ENCODE data around the gene TACO1. TPM values are rescaled to one million over a fixed set of nuclear protein-coding genes. Genes with fewer than 3 reads are reported as not detected.

Gene TACO1
- 6.5 and 9.4 TPM in 2 replicates for total RNA-seq (2012; rRNA removed)
- polyA plus RNA-seq (2012; rRNA removed), result 28.8 and 32.8 TPM in 2 replicates
- polyA plus RNA-seq (2012; cell fraction: cytosol; rRNA removed), result 14.2 and 15.9 TPM in 2 replicates
- 9.9 and 11.3 TPM in 2 replicates for polyA plus RNA-seq (2012; cell fraction: nucleus; rRNA removed; ENCODE audit: low replicate concordance)
- percentile 60 among the genes with signal in this experiment for Bru-seq, nascent RNA
- BruChase-seq, experiment 1, labeled RNA remaining after a 6-hour chase, result percentile 59 among the genes with signal in this experiment
- percentile 60 among the genes with signal in this experiment for BruChase-seq, experiment 2, labeled RNA remaining after a 2-hour chase
- long read RNA-seq, transcript TACO1-201 (5 exons, 1,469 nt), result major isoform, 16 of 18 reads
- long read RNA-seq, partial matches to known transcripts, result 0 of 18 reads
- long read RNA-seq, other reads (novel, unspliced or antisense), result 2 of 18 reads

DNA sequence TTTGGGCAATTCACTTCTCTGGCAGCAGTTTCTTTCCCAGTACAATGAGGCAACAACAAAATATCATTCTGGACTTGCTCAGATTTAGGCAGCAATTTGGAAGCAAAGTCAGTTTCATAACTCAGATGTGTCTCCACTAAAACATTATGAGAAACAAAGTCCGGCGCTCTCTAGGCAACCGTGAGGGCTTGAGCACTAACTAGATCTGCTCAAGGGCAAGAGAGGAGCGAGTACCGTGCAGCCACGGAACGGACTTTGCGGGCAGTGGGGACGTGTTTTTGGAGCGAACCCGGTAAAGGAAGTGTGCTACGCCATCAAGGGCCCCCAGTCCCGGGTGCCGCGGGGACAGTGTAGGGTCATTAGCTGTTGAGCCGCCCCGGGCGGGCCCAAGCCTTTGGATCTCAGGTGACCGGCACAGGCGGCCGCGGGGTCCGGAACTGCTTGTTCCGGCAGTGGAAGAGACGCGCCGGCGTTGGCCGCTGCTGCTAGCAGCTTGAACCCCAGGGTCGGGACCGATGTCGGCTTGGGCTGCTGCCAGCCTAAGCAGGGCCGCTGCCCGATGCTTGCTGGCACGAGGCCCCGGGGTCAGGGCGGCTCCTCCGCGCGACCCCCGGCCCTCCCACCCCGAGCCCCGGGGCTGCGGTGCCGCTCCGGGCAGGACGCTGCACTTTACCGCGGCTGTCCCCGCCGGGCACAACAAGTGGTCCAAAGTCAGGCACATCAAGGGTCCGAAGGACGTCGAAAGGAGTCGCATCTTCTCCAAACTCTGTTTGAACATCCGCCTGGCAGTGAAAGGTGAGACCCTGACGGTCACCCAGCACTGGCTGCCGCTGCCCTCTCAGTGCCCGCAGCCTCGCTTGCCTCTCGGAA lies at the start of gene TACO1:
TACO1 (plus strand) TSS at position 327 of the 870 bp plus-strand sequence; CDS start at position 516, 189 bp downstream.
- peak within 1 kb of the TSS; percentile 63 for H2AK5ac ChIP-seq (ENCODE audit: low read depth, low read length)
- ChIA-PET CTCF (no interaction called here), POLR2A (ENCODE audit: unreplicated experiment) (no interaction called here)
- H4K8ac ChIP-seq (ENCODE audit: low read depth in 2 of 2, low read length in 2 of 2), result peak within 1 kb of the TSS; percentile 58 to 99
- intact Hi-C loops (cut with micrococcal nuclease), result no loop called here
- peak within 1 kb of the TSS; percentile 84 for H3K9ac ChIP-seq (ENCODE audit: low read depth, low read length)
- H3K4me1 ChIP-seq (ENCODE audit: control insufficient read depth, insufficient read depth, low read length), result peaks cover 8% of the 10 kb centered on the region
- no peak for TF ChIP-seq MAFK (IDR thresholded peaks at IDR 0.05; ENCODE audit: low read depth, low read length)
- TF ChIP-seq POLR2A (IDR thresholded peaks at IDR 0.05; ENCODE audit: low read depth, low read length), result peak; percentile 43; the same call in 1 of the 2 replicates
- TF ChIP-seq NFE2L2 (IDR thresholded peaks at IDR 0.05; ENCODE audit: low read depth, low read length), result no peak
- 0 out of 2 replicates have a peak, but pooled peaks have one; percentile 17 for TF ChIP-seq RAD21 (IDR thresholded peaks at IDR 0.05; ENCODE audit: low read length)
- TF ChIP-seq CEBPB (IDR thresholded peaks at IDR 0.05; ENCODE audit: low read depth, low read length), result no peak
- TF ChIP-seq FOS (IDR thresholded peaks at IDR 0.05; ENCODE audit: low read depth, low read length), result no peak
- TF ChIP-seq MXI1 (IDR thresholded peaks at IDR 0.05; ENCODE audit: borderline replicate concordance, low read depth, low read length), result no peak
- TF ChIP-seq MAZ (IDR thresholded peaks at IDR 0.05; ENCODE audit: borderline replicate concordance, low read depth, low read length), result peak; percentile 59; the same call in 1 of the 2 replicates
- TF ChIP-seq CTCF (conservative IDR thresholded peaks at IDR 0.05; ENCODE audit: low read depth, low read length), result no peak
- peak; percentile 33; the same call in 1 of the 2 replicates for TF ChIP-seq BHLHE40 (IDR thresholded peaks at IDR 0.05; ENCODE audit: low read depth, low read length)
- no peak for TF ChIP-seq RFX5 (IDR thresholded peaks at IDR 0.05; ENCODE audit: low read depth, low read length)
- TF ChIP-seq RCOR1 (IDR thresholded peaks at IDR 0.05; ENCODE audit: insufficient replicate concordance, low read length), result no peak
- TF ChIP-seq SMC3 (IDR thresholded peaks at IDR 0.05; ENCODE audit: low read depth, low read length), result 0 out of 2 replicates have a peak, but pooled peaks have one; percentile 10
- H3K9me3 ChIP-seq (ENCODE audit: control insufficient read depth, insufficient read depth, low read length), result no peaks in the 10 kb centered on the region
- peak within 1 kb of the TSS; percentile 67 for H2BK120ac ChIP-seq (ENCODE audit: low read depth, low read length)
- H2AK9ac ChIP-seq (replicated peaks; ENCODE audit: low read depth, low read length, poor library complexity), result peak within 1 kb of the TSS; percentile 97
- H3K36me3 ChIP-seq (ENCODE audit: control insufficient read depth, insufficient read depth, low read length), result peaks cover 10% of the 10 kb centered on the region
- DNase-seq, result peak; percentile 83
- peak within 1 kb of the TSS; percentile 96 for H3K14ac ChIP-seq (replicated peaks; ENCODE audit: low read depth, low read length)
- BruUV-seq (replicated peaks), result TSS peak; percentile 62
- peak within 1 kb of the TSS; percentile 67 for H4K91ac ChIP-seq (ENCODE audit: insufficient read depth, low read depth, low read length)
- H3K56ac ChIP-seq (ENCODE audit: extremely low read depth, insufficient read depth, low read length), result peak within 1 kb of the TSS; percentile 85
- H3K23ac ChIP-seq (ENCODE audit: low read depth, low read length), result peak within 1 kb of the TSS; percentile 96
- in situ Hi-C loops (cut with MboI; ENCODE audit: low sequenced_read_pairs), result no loop called here
- peak; percentile 99 for ATAC-seq (ENCODE audit: low read depth)
- dilution Hi-C loops (cut with HindIII; ENCODE audit: low sequenced_read_pairs, unreplicated experiment), result no loop called here
- 0 out of 2 replicates have a peak, but pooled peaks cover 3% of the 10 kb centered on the region for H3K9me1 ChIP-seq (ENCODE audit: insufficient read depth, low read length)
- H2BK5ac ChIP-seq (ENCODE audit: low read depth, low read length, poor library complexity, severe bottlenecking), result peak within 1 kb of the TSS; percentile 96
- peak within 1 kb of the TSS; percentile 44; the same call in 1 of the 2 replicates for H3K18ac ChIP-seq (ENCODE audit: low read depth, low read length)
- H3K4ac ChIP-seq (ENCODE audit: low read depth, low read length), result peak within 1 kb of the TSS; percentile 87
- H2BK20ac ChIP-seq (ENCODE audit: low read depth, low read length), result no peak within 1 kb of the TSS
- peak within 1 kb of the TSS; percentile 98 for H2AFZ ChIP-seq (replicated peaks; ENCODE audit: low read length, poor library complexity)
- H3K27ac ChIP-seq (ENCODE audit: insufficient read depth, low read length), result peak within 1 kb of the TSS; percentile 66
- no peaks in the 10 kb centered on the region for H4K20me1 ChIP-seq (ENCODE audit: insufficient read depth, low read length)
- H2BK15ac ChIP-seq (ENCODE audit: low read depth, low read length), result peak within 1 kb of the TSS; percentile 17; the same call in 1 of the 3 replicates
- H4K5ac ChIP-seq (ENCODE audit: low read depth, low read length), result peak within 1 kb of the TSS; percentile 87
- H3K4me2 ChIP-seq (ENCODE audit: low read depth, low read length), result peak within 1 kb of the TSS; percentile 98
- H3K4me3 ChIP-seq (ENCODE audit: insufficient read depth, low read depth, low read length), result peak within 1 kb of the TSS; percentile 84
- H3K27me3 ChIP-seq (ENCODE audit: control insufficient read depth, insufficient read depth, low read length), result no peaks in the 10 kb centered on the region
- 1% methylated on average over 49 of the region's 61 CpGs; no CpG with 5 or more reads in 1 of the 2 experiments for WGBS, 2 experiments (ENCODE audit: extremely low coverage in 2 of 2, insufficient read length in 1 of 2)
- peaks cover 9 to 32% of the 10 kb centered on the region in 2 experiments; a peak in 2 of 4 replicates for H3K79me1 ChIP-seq (ENCODE audit: low read depth in 1 of 2, low read length in 2 of 2)
